ENCODE measurements around the gene FBF1.

The FBF1 gene

GRCh38 chr17:75917141-75917916, 23.5 kb downstream of the FBF1 start:
- no peak for DNase-seq (ENCODE audit: low read depth)
- TF ChIP-seq, protein P1, sequence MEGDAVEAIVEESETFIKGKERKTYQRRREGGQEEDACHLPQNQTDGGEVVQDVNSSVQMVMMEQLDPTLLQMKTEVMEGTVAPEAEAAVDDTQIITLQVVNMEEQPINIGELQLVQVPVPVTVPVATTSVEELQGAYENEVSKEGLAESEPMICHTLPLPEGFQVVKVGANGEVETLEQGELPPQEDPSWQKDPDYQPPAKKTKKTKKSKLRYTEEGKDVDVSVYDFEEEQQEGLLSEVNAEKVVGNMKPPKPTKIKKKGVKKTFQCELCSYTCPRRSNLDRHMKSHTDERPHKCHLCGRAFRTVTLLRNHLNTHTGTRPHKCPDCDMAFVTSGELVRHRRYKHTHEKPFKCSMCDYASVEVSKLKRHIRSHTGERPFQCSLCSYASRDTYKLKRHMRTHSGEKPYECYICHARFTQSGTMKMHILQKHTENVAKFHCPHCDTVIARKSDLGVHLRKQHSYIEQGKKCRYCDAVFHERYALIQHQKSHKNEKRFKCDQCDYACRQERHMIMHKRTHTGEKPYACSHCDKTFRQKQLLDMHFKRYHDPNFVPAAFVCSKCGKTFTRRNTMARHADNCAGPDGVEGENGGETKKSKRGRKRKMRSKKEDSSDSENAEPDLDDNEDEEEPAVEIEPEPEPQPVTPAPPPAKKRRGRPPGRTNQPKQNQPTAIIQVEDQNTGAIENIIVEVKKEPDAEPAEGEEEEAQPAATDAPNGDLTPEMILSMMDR (conservative IDR thresholded peaks at IDR 0.05; ENCODE audit: control insufficient read depth, insufficient read depth, low read depth, low read length): no peak
- H3K4me3 ChIP-seq (ENCODE audit: control insufficient read depth, low read depth, low read length): no peak overlapping the region

- H3K4me3 ChIP-seq (ENCODE audit: control insufficient read depth, low read depth, low read length): no peak overlapping the region
- no peak for DNase-seq (ENCODE audit: low read depth)
- TF ChIP-seq, protein P1 (conservative IDR thresholded peaks at IDR 0.05; ENCODE audit: control insufficient read depth, insufficient read depth, low read depth, low read length): no peak
Observed at GRCh38 chr17:75915268-75915667, 25.6 kb downstream of the FBF1 start.

- no peak for DNase-seq (ENCODE audit: low read depth)
- TF ChIP-seq, protein P1 (conservative IDR thresholded peaks at IDR 0.05; ENCODE audit: control insufficient read depth, insufficient read depth, low read depth, low read length): no peak
- H3K4me3 ChIP-seq (ENCODE audit: control insufficient read depth, low read depth, low read length): no peak overlapping the region
Observed at GRCh38 chr17:75914643-75915267, 26.1 kb downstream of the FBF1 start.

DNA sequence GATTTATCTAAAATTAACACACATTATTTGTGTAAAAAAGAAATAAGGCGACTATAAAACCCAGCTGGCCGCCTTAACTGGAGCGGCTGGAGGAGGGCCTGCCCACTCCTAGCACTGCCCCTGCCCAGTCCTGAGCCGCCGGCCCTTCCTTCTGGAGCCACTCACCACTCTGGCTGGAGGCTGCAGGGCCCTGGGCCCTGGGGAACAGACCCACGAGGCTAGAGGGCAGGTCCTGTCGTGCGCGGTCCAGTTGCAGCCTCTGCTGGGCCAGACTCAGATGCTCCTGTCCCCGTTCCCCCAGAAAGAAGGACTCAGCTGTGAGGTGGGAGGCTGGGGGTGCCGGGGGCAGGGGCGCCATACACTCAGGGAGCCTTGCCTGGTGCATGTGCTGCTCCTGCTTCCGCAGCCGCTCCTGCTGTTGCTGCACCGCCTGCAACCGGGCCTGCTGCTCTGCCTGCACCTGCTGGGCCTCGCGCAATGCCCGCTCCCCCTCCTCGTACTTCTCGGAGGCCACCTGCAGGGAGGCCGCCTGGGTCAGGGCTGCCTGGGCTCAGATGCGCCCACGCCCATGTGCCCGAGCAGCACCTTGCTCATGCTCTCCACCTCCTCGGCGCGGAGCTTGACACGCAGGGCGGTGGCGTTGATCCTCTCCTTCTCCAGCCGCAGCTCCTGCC, 27.2 kb downstream of the FBF1 start:
- no peak for DNase-seq (ENCODE audit: low read depth)
- no peak overlapping the region for H3K4me3 ChIP-seq (ENCODE audit: control insufficient read depth, low read depth, low read length)
- TF ChIP-seq, protein P1 (conservative IDR thresholded peaks at IDR 0.05; ENCODE audit: control insufficient read depth, insufficient read depth, low read depth, low read length): no peak

DNA sequence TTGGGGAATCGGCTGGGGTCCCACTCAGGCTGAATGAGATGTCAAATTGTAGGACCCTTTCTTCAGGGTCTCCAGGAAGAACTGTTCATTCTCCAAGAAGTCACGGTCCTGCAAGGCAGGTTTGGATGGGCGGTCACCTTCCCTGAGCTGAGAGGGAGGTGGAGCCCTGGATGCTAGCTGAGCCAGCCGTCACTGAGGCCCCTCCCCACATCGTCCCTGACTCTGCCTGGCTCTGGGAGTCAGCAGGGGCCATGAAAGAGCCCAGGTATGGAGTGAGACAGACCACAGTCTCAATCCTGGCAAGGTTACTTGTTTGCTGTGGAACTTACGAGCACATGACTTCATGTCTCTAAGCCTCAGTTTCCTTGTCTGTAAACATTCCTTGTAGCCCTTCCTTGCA, 30.1 kb downstream of the FBF1 start:
- no peak overlapping the region for H3K4me3 ChIP-seq (ENCODE audit: control insufficient read depth, low read depth, low read length)
- no peak for DNase-seq (ENCODE audit: low read depth)
- TF ChIP-seq, protein P1 (conservative IDR thresholded peaks at IDR 0.05; ENCODE audit: control insufficient read depth, insufficient read depth, low read depth, low read length): no peak

DNA sequence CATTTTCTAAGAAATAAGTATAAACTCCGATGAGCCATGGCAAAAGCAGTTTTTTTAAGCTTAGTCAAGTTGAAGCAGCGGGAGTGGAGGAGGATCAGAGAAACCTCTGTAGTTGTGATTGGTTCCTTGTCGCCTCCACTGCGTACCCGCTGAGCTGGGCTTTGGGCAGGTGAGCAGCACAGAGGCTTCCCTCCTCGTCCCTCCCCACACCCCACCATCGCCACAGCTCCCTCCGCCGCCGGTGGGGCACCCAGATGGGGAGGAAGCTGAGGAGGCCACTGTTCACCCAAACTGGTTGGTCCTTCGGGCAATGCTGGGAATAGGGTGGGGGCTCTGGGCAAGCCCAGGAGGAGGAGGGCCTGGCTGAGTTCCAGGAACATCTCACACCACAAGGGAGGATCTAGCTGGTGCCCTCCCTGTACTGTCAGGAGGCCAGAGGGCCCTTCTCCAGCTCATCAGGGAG, 31.0 kb downstream of the FBF1 start:
- no peak overlapping the region for H3K4me3 ChIP-seq (ENCODE audit: control insufficient read depth, low read depth, low read length)
- TF ChIP-seq, protein P1 (conservative IDR thresholded peaks at IDR 0.05; ENCODE audit: control insufficient read depth, insufficient read depth, low read depth, low read length): no peak

More for the DNA sequence above, 31.0 kb downstream of the FBF1 start:
- peak; percentile 51 for DNase-seq (ENCODE audit: low read depth)

All from fibroblast of mammary gland (primary cell).